Measurements from ENCODE around the gene DPF1.
"Not testable (repeated sequence)": the region's sequence is repeated elsewhere in the genome, so short reads cannot be mapped to it uniquely, and the experiment has no call there.

Gene DPF1

DNA sequence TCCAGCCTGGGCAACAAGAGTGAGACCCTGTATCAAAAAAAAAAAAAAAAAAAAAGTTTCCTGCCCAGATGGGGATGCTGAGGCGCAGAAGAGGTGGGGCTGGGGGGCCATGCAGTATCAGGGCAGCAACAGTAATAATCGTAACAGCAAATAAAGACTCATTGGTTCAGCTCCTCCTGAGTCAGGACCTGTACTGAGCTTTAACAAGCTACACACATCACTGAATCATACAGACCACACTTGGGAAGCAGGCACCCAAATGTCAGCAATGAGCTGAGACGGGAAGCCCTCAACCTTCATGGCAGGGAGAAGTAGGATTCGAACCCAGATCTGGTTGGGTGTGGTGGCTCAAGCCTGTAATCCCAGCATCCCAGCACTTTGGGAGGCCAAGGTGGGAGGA is 10.6 kb upstream of the DPF1 start:
- H3K4me3 ChIP-seq (ENCODE audit: low read depth, low read length) = no peak overlapping the region
- TF ChIP-seq, protein P1, sequence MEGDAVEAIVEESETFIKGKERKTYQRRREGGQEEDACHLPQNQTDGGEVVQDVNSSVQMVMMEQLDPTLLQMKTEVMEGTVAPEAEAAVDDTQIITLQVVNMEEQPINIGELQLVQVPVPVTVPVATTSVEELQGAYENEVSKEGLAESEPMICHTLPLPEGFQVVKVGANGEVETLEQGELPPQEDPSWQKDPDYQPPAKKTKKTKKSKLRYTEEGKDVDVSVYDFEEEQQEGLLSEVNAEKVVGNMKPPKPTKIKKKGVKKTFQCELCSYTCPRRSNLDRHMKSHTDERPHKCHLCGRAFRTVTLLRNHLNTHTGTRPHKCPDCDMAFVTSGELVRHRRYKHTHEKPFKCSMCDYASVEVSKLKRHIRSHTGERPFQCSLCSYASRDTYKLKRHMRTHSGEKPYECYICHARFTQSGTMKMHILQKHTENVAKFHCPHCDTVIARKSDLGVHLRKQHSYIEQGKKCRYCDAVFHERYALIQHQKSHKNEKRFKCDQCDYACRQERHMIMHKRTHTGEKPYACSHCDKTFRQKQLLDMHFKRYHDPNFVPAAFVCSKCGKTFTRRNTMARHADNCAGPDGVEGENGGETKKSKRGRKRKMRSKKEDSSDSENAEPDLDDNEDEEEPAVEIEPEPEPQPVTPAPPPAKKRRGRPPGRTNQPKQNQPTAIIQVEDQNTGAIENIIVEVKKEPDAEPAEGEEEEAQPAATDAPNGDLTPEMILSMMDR (conservative IDR thresholded peaks at IDR 0.05; ENCODE audit: low read depth, low read length) = no peak
- DNase-seq (ENCODE audit: low read depth) = no peak

DNA sequence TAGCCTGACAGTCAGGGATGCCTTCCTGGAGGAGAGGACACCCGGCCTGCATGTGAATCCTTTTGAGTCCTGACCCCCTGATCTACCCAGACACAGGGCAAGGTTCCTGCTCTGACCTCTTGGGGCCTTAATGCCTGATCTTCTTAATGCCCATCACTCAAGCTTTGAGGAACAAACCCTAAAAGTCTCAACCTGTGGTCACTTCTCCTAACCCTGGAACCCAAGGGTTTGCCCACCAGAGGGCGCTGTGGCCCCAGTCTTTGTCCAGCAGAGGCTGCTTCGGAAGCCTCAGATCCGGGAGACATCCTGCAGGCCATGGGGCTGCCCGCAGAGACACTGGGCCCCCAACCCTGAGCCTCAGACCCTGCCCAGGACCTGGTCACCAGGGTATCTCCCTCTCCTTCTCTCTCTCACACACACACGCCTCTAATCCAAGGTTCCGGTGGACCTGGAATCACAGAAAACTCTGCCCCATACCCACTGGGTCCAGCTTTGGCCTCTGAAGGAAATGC is 9.8 kb upstream of the DPF1 start:
- peak; percentile 74 for DNase-seq (ENCODE audit: low read depth)
- TF ChIP-seq, protein P1 (conservative IDR thresholded peaks at IDR 0.05; ENCODE audit: low read depth, low read length) = peak; percentile 93
- H3K4me3 ChIP-seq (ENCODE audit: low read depth, low read length) = no peak overlapping the region

DNA sequence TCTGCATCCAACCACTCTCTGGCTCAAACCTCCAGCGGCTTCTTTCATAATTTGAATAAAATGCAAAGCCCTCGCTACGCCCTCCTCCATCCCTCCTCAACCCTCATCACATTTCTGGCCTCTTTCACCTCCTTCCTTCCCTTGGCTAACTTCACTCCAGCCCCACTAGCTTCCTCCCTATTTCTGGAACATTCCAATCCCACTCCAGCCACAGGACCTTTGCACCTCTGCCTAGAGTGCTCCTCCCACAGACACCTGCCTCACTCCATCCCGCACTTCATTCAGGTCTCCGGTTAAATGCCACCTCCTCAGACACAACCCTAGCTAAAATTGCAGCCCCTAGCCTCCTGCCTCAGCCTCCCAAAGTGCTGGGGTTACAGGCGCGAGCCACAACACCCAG is 7.9 kb upstream of the DPF1 start:
- H3K4me3 ChIP-seq (ENCODE audit: low read depth, low read length) = no peak overlapping the region
- no peak for DNase-seq (ENCODE audit: low read depth)
- TF ChIP-seq, protein P1 (conservative IDR thresholded peaks at IDR 0.05; ENCODE audit: low read depth, low read length) = no peak

DNA sequence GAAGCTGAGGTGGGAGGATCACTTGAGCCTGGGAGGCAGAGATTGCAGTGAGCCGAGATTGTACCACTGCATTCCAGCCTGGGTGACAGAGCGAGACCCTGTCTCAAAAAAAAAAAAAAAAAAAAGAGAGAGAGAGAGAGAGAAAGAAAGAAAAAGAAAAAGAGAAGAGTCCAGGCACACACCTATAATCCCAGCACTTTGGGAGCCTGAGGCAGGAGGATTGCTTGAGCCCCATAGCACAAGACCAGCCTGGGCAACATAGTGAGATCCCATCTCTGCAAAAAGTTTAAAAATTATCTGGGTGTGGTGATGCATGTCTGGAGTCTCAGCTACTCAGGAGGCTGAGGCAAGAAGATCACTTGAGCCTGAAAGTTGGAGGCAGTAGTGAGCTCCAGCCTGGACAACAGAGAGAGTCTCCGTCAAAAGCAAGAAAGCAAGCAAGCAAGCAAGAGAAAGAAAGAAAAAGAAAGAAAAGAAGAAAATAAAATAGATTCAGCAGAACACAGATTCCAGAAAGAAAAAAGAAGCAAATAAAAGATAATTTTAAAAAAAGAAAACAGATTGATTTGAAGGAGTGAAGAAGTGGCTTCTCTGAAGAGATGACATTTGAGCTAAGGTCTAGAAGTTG is 6.6 kb upstream of the DPF1 start:
- not testable (repeated sequence) for H3K4me3 ChIP-seq (ENCODE audit: low read depth, low read length); DNase-seq (ENCODE audit: low read depth)

DNA sequence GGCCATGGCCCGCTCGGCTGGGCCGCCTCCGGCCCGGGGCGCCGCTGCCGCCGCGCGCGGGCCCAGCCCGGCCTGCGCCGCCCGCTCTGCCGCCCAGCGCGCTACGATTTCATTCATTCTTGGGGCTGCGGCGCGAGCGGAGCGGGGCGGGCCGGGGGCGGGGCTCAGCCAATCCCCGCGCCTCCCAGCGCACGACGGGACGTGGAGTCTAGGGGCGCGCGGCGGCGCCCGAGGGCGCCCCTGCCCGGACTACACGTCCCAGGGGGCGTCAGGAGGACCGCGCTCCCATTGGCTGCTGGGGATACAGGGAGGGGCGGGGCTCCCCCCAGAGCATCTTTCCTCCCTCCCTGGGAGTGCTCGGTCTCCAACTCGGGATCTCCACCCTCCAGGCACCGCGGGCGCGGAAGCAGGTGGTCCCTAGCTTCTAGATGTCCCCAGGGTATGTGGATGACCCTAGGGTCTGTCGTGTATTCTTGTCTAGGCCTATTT is 5.6 kb upstream of the DPF1 start:
- peak; percentile 90 for DNase-seq (ENCODE audit: low read depth)
- H3K4me3 ChIP-seq (ENCODE audit: low read depth, low read length) = no peak overlapping the region
- TF ChIP-seq, protein P1 (conservative IDR thresholded peaks at IDR 0.05; ENCODE audit: low read depth, low read length) = no peak

DNA sequence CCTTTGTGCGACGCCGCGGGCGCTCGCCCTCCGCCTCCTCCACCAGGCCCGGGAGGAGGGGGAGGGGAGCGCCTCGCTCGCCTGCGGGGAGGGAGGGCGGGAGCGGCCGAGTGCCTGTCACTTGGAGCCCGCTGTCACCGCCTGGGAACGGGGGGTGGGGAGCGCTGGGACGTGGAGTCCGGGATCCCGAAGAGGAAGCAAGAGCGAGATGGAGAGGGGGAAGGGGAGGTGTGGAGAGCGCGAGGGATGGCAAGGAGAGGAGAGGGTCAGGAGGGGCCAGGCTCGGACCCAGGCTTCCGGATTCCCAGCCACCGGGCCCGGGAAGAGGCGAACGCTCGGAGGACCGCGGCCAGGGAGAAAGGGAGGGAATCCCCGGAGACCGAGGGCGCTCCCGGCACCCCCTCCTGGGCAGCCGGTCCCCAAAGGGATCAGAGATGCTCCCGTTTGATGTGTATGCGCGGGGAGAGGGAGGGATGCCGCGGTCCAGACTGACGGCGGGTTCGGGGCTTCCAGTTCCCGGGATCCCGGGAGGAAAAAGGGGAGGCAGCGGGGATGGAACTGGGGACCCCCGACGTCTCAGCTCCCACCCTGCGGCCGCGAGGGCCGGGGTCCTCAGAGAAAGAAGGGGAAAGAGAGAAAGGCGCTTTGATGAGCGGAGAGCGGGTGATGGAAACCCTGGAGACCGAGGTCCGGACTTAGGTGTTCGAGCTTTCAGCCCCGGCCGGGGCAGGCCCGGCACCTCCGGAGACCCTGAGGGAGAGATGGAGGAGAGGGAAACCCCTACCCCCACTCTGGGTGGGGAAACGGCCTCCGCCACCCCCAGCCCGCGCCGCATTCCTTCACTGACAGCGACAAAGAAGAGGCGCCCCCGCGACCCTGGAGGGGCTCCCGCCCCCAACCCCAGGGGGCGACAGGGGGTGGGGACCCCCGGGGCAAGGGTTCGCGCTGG is 4.7 kb upstream of the DPF1 start:
- H3K4me3 ChIP-seq (ENCODE audit: low read depth, low read length) = peak overlapping the region; percentile 22
- no peak for DNase-seq (ENCODE audit: low read depth)

DNA sequence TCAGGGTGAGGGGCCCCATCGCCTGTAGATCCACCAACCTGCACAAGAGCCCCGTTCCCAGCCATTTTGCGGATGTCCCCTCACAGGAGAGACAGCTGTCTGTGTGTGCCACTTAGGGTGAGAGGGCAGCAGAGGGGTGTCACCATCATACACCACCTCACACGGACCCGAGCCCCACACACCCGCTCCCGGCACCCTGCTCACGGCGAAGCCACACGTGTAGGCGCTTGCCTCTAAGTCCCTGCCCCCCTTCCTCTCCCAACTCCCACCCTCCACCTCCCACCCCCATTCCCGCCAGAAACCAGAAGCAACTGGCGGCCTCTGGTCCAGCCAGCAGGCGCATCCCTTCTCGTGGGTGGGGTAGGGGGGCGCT is 4.0 kb upstream of the DPF1 start:
- TF ChIP-seq, protein P1 (conservative IDR thresholded peaks at IDR 0.05; ENCODE audit: low read depth, low read length) = no peak
- H3K4me3 ChIP-seq (ENCODE audit: low read depth, low read length) = no peak overlapping the region

More for the DNA sequence above, 4.7 kb upstream of the DPF1 start:
- TF ChIP-seq, protein P1 (conservative IDR thresholded peaks at IDR 0.05; ENCODE audit: low read depth, low read length) = no peak

More for the DNA sequence above, 4.0 kb upstream of the DPF1 start:
- no peak for DNase-seq (ENCODE audit: low read depth)
